Thoracic aorta (tissue), 2 donors: Measurements from ENCODE around the gene HIRIP3. TPM values are rescaled to one million over a fixed set of nuclear protein-coding genes. Genes with fewer than 3 reads are reported as not detected.
A peak's percentile ranks its signal among the peaks of the same experiment; 100 is the strongest.
"Not testable (repeated sequence)": the region's sequence is repeated elsewhere in the genome, so short reads cannot be mapped to it uniquely, and the experiment has no call there.

ENCODE experiments used
- ATAC-seq: fragments of 150-250 bp; one replicate; pipeline ENCODE4 v1.8.0; 2017; ENCODE audit warnings: low read depth; ENCODE audit not compliant: insufficient number of reproducible peaks, low FRiP score
- DNase-seq: peaks from one replicate; pipeline ENCODE4 v3.0.0-alpha.2; 2020; ENCODE audit warnings: low spot score
- H3K27ac ChIP-seq, 2 donors: fragments of 200-600 bp; sonication (generic); 1 replicate in 1 of 2; 2 replicates in 1 of 2; pipeline ENCODE4 v1.5.1; 2016; ENCODE audit warnings: mild to moderate bottlenecking in 2 of 2, moderate library complexity in 2 of 2
- H3K27me3 ChIP-seq: fragments of 200-600 bp; sonication (generic); replicated peaks from 2 replicates; pipeline ENCODE4 v1.6.0; 2016; ENCODE audit warnings: mild to moderate bottlenecking; ENCODE audit not compliant: insufficient read depth
- H3K36me3 ChIP-seq: fragments of 200-600 bp; sonication (generic); one replicate; pipeline ENCODE4 v1.5.1; 2016
- H3K4me1 ChIP-seq, 2 donors: fragments of 200-600 bp; sonication (generic); 1 replicate in 1 of 2; 2 replicates in 1 of 2; pipeline versions ENCODE4 v1.5.1 to v1.6.0; 2016; ENCODE audit warnings: low read depth in 2 of 2, mild to moderate bottlenecking in 1 of 2; ENCODE audit not compliant: control insufficient read depth in 1 of 2
- H3K4me3 ChIP-seq: fragments of 200-600 bp; sonication (generic); 2 replicates; pipeline ENCODE4 v1.5.1; 2016; ENCODE audit warnings: mild to moderate bottlenecking
- H3K9me3 ChIP-seq: fragments of 200-600 bp; sonication (generic); 2 replicates; pipeline ENCODE4 v1.5.1; 2016
- total RNA-seq, 2 donors: library from RNA; depleted of rRNA; stranded (reverse); fragments of >200 nt; gene quantifications; one replicate each; pipeline versions ENCODE4 v1.1.0 to v1.2.3, GENCODE V29; 2016
- TF ChIP-seq, protein P1 (sequence below): fragments of 200-600 bp; sonication (generic); IDR thresholded peaks from one replicate; pipeline ENCODE4 v1.5.1; 2019; ENCODE audit warnings: antibody characterized with exemption

Gene HIRIP3
- total RNA-seq, 2 donors from 2014 or later = 6.1 to 17.7 TPM

- no peak overlapping the region for H3K4me3 ChIP-seq
- peaks cover 3% of the 10 kb centered on the region for H3K27me3 ChIP-seq
- H3K4me1 ChIP-seq = peaks cover 2 to 14% of the 10 kb centered on the region in 2 donors
- no peak overlapping the region for H3K27ac ChIP-seq
- H3K36me3 ChIP-seq = no peaks in the 10 kb centered on the region
- DNase-seq (no peak), ATAC-seq (no peak)
- TF ChIP-seq, protein P1, sequence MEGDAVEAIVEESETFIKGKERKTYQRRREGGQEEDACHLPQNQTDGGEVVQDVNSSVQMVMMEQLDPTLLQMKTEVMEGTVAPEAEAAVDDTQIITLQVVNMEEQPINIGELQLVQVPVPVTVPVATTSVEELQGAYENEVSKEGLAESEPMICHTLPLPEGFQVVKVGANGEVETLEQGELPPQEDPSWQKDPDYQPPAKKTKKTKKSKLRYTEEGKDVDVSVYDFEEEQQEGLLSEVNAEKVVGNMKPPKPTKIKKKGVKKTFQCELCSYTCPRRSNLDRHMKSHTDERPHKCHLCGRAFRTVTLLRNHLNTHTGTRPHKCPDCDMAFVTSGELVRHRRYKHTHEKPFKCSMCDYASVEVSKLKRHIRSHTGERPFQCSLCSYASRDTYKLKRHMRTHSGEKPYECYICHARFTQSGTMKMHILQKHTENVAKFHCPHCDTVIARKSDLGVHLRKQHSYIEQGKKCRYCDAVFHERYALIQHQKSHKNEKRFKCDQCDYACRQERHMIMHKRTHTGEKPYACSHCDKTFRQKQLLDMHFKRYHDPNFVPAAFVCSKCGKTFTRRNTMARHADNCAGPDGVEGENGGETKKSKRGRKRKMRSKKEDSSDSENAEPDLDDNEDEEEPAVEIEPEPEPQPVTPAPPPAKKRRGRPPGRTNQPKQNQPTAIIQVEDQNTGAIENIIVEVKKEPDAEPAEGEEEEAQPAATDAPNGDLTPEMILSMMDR = no peak
- no peaks in the 10 kb centered on the region for H3K9me3 ChIP-seq
These were observed 21.3 kb upstream of the HIRIP3 start for GRCh38 chr16:30016555-30017276.

DNA sequence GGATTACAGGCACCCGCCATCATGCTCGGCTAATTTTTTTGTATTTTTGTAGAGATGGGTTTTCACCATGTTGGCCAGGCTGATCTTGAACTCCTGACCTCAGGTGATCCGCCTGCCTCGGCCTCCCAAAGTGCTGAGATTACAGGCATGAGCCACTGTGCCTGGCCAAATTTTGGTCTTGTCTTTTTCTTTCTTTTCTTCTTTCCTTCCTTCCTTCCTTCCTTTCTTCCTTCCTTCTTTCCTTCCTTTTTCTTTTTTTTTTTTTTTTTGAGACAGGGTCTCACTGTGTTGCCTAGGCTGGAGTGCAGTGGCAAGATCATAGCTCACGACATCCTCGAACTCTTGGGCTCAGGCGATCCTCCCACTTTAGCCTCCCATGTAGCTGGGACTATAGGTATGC lies 20.0 kb upstream of the HIRIP3 start:
- not testable (repeated sequence) for H3K9me3 ChIP-seq, H3K27ac ChIP-seq, H3K4me3 ChIP-seq, DNase-seq, H3K27me3 ChIP-seq, ATAC-seq, H3K36me3 ChIP-seq
- H3K4me1 ChIP-seq = peaks cover 10 to 19% of the 10 kb centered on the region in 2 donors

DNA sequence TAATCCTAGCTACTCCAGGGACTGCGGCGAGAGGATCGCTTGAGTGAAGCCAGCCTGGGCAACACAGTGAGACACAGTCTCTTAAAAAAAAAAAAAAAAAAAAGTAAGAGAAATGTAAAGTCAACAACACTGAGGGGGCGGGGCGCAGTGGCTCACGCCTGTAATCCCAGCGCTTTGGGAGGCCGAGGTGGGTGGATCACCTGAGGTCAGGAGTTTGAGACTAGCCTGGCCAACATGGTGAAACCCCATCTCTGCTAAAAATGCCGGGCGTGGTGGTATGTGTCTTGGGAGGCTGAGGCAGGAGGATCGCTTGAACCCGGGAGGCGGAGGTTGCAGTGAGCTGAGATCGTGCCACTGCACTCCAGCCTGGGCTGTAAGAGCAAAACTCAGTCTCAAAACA lies 17.2 kb upstream of the HIRIP3 start:
- not testable (repeated sequence) for DNase-seq, H3K9me3 ChIP-seq, H3K27ac ChIP-seq, H3K4me3 ChIP-seq, ATAC-seq, H3K36me3 ChIP-seq
- H3K27me3 ChIP-seq = peaks cover 15% of the 10 kb centered on the region
- peaks cover 11 to 25% of the 10 kb centered on the region in 2 donors for H3K4me1 ChIP-seq

DNA sequence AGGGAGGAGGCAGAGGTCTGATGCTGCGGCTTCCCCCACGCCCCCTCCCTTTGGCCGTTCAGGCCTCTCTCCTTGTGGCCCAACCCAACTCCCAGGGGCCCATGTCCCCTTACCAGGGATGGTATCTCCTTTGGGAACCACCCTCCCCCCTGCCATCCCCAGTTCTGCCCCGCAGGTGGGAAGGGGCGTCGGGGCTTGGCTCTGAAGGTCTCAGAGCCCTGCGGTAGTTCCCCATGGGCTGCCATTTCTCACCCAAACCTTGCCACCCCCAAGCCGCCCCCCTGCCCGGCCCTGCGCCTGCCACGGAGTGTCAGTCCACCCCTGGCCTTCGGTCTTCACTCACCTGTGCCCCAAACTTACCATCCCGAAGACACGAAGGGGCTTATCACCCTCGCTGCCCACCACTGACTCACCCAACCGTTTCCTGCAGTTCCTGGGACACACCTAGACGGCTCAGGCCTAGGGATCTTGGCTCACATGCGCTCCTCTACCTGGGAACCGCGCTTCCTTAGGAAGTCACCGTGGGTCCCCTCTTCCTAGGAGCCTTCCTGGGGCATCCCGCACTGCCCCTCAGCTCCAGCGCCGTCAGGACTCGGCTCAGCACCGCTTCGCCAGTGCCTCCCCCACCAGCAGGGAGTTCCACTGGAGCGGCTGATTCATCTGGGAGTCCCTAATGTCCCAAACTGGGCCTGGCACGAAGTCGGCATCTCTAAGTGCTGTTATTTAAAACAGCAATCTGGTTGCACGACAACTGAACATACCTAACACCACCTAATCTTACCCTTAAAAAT lies 16.5 kb upstream of the HIRIP3 start:
- Histone ChIP-seq H3K27me3 (peaks cover 15% of the 10 kb centered on the region), H3K4me3 (peak overlapping the region; percentile 62), H3K36me3 (no peaks in the 10 kb centered on the region), H3K9me3 (no peaks in the 10 kb centered on the region), H3K4me1 (peaks cover 11 to 25% of the 10 kb centered on the region in 2 donors), H3K27ac (no peak overlapping the region)
- TF ChIP-seq, protein P1 = no peak
- ATAC-seq (no peak), DNase-seq (no peak)

DNA sequence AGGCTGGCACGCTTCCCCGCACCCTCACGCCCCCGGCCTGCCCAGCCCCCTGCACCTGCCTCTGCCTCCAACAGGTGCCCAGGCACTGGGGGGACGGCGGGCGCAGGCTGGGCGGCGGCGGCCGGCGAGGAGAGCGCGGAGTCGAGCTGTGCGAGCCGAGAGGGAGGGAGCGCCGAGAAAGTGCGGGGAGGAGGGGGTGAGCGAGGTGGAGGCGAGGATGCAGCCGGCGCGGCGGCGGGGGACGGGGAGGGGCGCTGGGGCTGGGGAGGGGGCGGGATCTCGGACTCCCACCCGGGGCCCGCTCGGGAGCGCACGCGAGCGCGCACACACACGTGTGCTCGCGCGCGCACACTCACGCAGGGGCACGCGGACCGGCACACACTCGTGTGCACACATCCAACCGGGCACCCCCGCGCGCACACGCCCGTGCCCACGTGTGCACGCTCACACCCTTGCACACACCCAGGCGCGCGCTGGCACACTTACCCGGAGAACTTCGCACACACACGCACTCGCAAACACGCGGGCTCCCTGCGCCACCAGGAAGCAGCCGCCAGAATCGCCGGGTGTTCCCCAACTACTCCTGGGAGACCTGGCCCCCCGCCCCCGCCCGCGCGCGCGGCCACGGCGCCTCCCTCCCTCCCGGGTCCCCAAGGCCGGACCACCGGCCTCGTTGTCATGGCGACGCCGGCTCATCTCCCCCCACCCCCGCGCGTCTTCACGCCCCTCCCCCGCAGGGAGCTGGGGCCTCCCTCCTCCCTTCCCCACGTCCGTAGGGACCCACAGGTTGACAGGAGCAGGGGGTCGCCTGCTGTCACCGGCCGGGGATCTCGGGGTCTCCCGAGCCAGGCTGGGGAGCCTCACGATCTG lies 15.7 kb upstream of the HIRIP3 start, which contains the start of gene DOC2A:
Gene DOC2A (minus strand): TSS at position 184 of the 870 bp plus-strand sequence. CDS start 805 bp downstream, outside the sequence.
- no peak for ATAC-seq
- Histone ChIP-seq H3K4me1 (peaks cover 11 to 25% of the 10 kb centered on the region in 2 donors), H3K36me3 (no peaks in the 10 kb centered on the region), H3K9me3 (no peaks in the 10 kb centered on the region), H3K4me3 (peak within 1 kb of the TSS; percentile 62), H3K27me3 (peaks cover 15% of the 10 kb centered on the region), H3K27ac (no peak within 1 kb of the TSS)
- TF ChIP-seq, protein P1 = no peak
- DNase-seq = no peak
